Measurements from ENCODE around the gene BCAP29. TPM values are rescaled to one million over a fixed set of nuclear protein-coding genes. Genes with fewer than 3 reads are reported as not detected.

The BCAP29 gene
- total and polyA plus RNA-seq, 8 donors = 15.2 to 27.6 (median 19.5) TPM

GRCh38 chr7:107652642-107653041 is 72.6 kb downstream of the BCAP29 start:
- Histone ChIP-seq H3K27ac (no peak overlapping the region), H3K36me3 (no peaks in the 10 kb centered on the region), H3K9me3 (no peaks in the 10 kb centered on the region), H3K27me3 (no peaks in the 10 kb centered on the region), H3K4me1 (no peaks in the 10 kb centered on the region), H3K4me3 (no peak overlapping the region)
- DNase-seq (no peak), FAIRE-seq (no peak), ATAC-seq (no peak)
- intact Hi-C loops (cut with DNase I) = no loop called here
- TF ChIP-seq CTCF (IDR thresholded peaks at IDR 0.05) = no peak
- 90 to 92% methylated on average over 5 of the region's 5 CpGs for WGBS, 2 donors

DNA sequence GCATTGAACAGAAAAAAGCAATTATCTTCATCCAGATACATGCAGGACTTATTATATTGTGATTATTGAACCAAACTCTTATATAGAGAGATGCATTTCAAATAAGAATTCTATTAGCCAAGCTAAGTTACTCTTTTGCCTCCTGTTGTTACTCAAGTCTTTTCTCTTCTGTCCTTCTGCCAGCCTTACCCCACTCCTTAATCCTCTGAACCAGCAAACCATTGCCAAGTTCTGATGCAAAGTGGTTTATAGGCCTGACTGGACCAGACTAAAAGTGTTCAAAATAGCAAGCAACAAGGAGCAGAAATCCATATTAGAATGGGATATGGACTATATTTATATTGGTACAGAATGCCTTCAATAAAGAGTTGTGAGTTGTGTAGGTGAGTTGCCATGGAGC is 78.4 kb downstream of the BCAP29 start:
- ATAC-seq (no peak), FAIRE-seq (no peak), DNase-seq (no peak)
- TF ChIP-seq CTCF (IDR thresholded peaks at IDR 0.05) = no peak
- Histone ChIP-seq H3K27me3 (no peaks in the 10 kb centered on the region), H3K4me3 (no peak overlapping the region), H3K36me3 (no peaks in the 10 kb centered on the region), H3K9me3 (no peaks in the 10 kb centered on the region), H3K27ac (no peak overlapping the region), H3K4me1 (peaks cover 0 to 6% (median 0%) of the 10 kb centered on the region in 3 donors)
- intact Hi-C loops (cut with DNase I) = no loop called here

- Histone ChIP-seq H3K4me3 (no peak overlapping the region), H3K4me1 (peaks cover 0 to 6% (median 0%) of the 10 kb centered on the region in 3 donors), H3K27me3 (no peaks in the 10 kb centered on the region), H3K9me3 (no peaks in the 10 kb centered on the region), H3K27ac (no peak overlapping the region), H3K36me3 (no peaks in the 10 kb centered on the region)
- no peak for ATAC-seq
- no peak for TF ChIP-seq CTCF (IDR thresholded peaks at IDR 0.05)
- intact Hi-C loops (cut with DNase I) = no loop called here
- DNase-seq = no peak
- 90 to 91% methylated on average over 4 of the region's 4 CpGs for WGBS, 2 donors
- no peak for FAIRE-seq
Observed at GRCh38 chr7:107659666-107660065, 79.6 kb downstream of the BCAP29 start.

GRCh38 chr7:107660381-107661080 is 80.5 kb downstream of the BCAP29 start, which contains the start of gene SLC26A4:
Gene SLC26A4, plus strand, starts transcription at chr7:107660828. Its CDS starts 814 bp downstream, at chr7:107661642.
- WGBS, 2 donors = 8 to 10% methylated on average over 37 of the region's 37 CpGs
- no peak within 1 kb of the TSS for H3K27ac ChIP-seq

More at GRCh38 chr7:107660381-107661080, 80.5 kb downstream of the BCAP29 start, which contains the start of gene SLC26A4:
- no peak for TF ChIP-seq CTCF (IDR thresholded peaks at IDR 0.05)
- intact Hi-C loops (cut with DNase I) = no loop called here
- DNase-seq = peak in 2 of 6 donors; percentile 53 to 60
- Histone ChIP-seq H3K9me3 (no peaks in the 10 kb centered on the region), H3K4me3 (peak within 1 kb of the TSS; percentile 18 to 54 (median 38)), H3K27me3 (no peaks in the 10 kb centered on the region), H3K36me3 (no peaks in the 10 kb centered on the region), H3K4me1 (peaks cover 0 to 6% (median 0%) of the 10 kb centered on the region in 3 donors)
- no peak for FAIRE-seq
- ATAC-seq = peak; percentile 12 to 33 (median 28)

All from pancreas (tissue), 10 donors.